WTC11 (cell line): ENCODE data around the gene ZNF678.

Source experiments
- CBFB ChIP-seq: sonication (generic); formaldehyde crosslinking; IDR thresholded peaks from 2 replicates; pipeline ENCODE4 v1.8.1; 2022; ENCODE audit warnings: mild to moderate bottlenecking, low read depth, missing genetic modification reagents
- EMX1 ChIP-seq: fragments of 250-450 bp; sonication (Bioruptor Pico); IDR thresholded peaks from 2 replicates; pipeline ENCODE4 v1.8.0; 2021; ENCODE audit warnings: mild to moderate bottlenecking
- ETV6 ChIP-seq: sonication (generic); formaldehyde crosslinking; IDR thresholded peaks from 2 replicates; pipeline ENCODE4 v1.8.1; 2022; ENCODE audit warnings: mild to moderate bottlenecking, missing genetic modification reagents
- GABPB1 ChIP-seq: sonication (generic); formaldehyde crosslinking; IDR thresholded peaks from 2 replicates; pipeline ENCODE4 v1.8.1; 2023; ENCODE audit warnings: mild to moderate bottlenecking, missing genetic modification reagents
- NFE2L1 ChIP-seq: sonication (generic); formaldehyde crosslinking; IDR thresholded peaks from 2 replicates; pipeline ENCODE4 v1.8.1; 2023; ENCODE audit warnings: missing genetic modification reagents
- TCF7 ChIP-seq: sonication (generic); formaldehyde crosslinking; IDR thresholded peaks from 2 replicates; pipeline ENCODE4 v1.8.0; 2022; ENCODE audit warnings: mild to moderate bottlenecking, low read depth, missing genetic modification reagents, moderate library complexity
- TEAD1 ChIP-seq: sonication (generic); formaldehyde crosslinking; IDR thresholded peaks from 2 replicates; pipeline ENCODE4 v1.8.0; 2022; ENCODE audit warnings: mild to moderate bottlenecking, missing genetic modification reagents
- ZNF121 ChIP-seq: sonication (generic); formaldehyde crosslinking; IDR thresholded peaks from 2 replicates; pipeline ENCODE4 v1.8.0; 2023; ENCODE audit warnings: missing genetic modification reagents
- ZNF138 ChIP-seq: sonication (generic); formaldehyde crosslinking; conservative IDR thresholded peaks from 2 replicates; pipeline ENCODE4 v1.8.1; 2022; ENCODE audit warnings: mild to moderate bottlenecking, moderate library complexity, missing genetic modification reagents
- TF ChIP-seq, protein P1 (sequence below): fragments of 200-600 bp; IDR thresholded peaks from 2 replicates; pipeline ENCODE4 v1.8.0; 2022; ENCODE audit warnings: antibody characterized with exemption
- TF ChIP-seq, protein P2 (sequence below): sonication (generic); formaldehyde crosslinking; IDR thresholded peaks from 2 replicates; pipeline ENCODE4 v1.8.0; 2022; ENCODE audit warnings: mild to moderate bottlenecking, missing genetic modification reagents
- TF ChIP-seq, protein P3 (sequence below): sonication (generic); formaldehyde crosslinking; IDR thresholded peaks from 2 replicates; pipeline ENCODE4 v1.8.0; 2023; ENCODE audit warnings: missing genetic modification reagents
- TF ChIP-seq, protein P4 (sequence below): sonication (generic); formaldehyde crosslinking; IDR thresholded peaks from 2 replicates; pipeline ENCODE4 v1.8.0; 2022; ENCODE audit warnings: mild to moderate bottlenecking, missing genetic modification reagents
- TF ChIP-seq, protein P5 (sequence below): sonication (generic); formaldehyde crosslinking; IDR thresholded peaks from 2 replicates; pipeline ENCODE4 v1.8.1; 2023; ENCODE audit warnings: mild to moderate bottlenecking, moderate library complexity, missing genetic modification reagents

DNA sequence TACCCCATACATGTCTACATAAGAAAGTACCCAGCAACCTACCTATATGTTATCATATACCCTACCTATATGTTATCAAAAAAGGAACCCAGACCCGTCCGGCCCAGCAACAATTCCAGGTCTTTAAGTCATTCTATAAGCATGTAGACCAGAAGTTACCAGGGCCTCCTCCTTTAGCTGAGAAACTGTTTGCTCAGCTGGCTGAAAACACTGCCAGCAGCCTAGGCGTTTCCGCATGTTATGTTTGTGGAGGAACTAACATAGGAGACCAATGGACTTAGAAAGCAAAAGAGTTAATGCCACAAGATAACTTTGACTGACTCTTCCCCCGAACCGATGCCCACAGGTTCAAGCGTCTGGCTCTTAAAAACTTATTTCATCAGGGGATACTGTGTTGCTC, 7.1 kb upstream of the ZNF678 start:
- TF ChIP-seq, protein P1, sequence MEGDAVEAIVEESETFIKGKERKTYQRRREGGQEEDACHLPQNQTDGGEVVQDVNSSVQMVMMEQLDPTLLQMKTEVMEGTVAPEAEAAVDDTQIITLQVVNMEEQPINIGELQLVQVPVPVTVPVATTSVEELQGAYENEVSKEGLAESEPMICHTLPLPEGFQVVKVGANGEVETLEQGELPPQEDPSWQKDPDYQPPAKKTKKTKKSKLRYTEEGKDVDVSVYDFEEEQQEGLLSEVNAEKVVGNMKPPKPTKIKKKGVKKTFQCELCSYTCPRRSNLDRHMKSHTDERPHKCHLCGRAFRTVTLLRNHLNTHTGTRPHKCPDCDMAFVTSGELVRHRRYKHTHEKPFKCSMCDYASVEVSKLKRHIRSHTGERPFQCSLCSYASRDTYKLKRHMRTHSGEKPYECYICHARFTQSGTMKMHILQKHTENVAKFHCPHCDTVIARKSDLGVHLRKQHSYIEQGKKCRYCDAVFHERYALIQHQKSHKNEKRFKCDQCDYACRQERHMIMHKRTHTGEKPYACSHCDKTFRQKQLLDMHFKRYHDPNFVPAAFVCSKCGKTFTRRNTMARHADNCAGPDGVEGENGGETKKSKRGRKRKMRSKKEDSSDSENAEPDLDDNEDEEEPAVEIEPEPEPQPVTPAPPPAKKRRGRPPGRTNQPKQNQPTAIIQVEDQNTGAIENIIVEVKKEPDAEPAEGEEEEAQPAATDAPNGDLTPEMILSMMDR, result no peak
- TF ChIP-seq ZNF121, result no peak
- TF ChIP-seq, protein P2, sequence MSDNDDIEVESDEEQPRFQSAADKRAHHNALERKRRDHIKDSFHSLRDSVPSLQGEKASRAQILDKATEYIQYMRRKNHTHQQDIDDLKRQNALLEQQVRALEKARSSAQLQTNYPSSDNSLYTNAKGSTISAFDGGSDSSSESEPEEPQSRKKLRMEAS (CRISPR knock-in tag), result no peak
- no peak for TF ChIP-seq NFE2L1 (CRISPR knock-in tag)
- no peak for TF ChIP-seq TEAD1 (CRISPR knock-in tag)
- no peak for TF ChIP-seq GABPB1 (CRISPR knock-in tag)
- TF ChIP-seq EMX1 (CRISPR knock-in tag), result no peak
- no peak for TF ChIP-seq CBFB
- TF ChIP-seq, protein P3, sequence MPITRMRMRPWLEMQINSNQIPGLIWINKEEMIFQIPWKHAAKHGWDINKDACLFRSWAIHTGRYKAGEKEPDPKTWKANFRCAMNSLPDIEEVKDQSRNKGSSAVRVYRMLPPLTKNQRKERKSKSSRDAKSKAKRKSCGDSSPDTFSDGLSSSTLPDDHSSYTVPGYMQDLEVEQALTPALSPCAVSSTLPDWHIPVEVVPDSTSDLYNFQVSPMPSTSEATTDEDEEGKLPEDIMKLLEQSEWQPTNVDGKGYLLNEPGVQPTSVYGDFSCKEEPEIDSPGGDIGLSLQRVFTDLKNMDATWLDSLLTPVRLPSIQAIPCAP (CRISPR knock-in tag), result no peak
- TF ChIP-seq ETV6 (CRISPR knock-in tag), result no peak
- no peak for TF ChIP-seq TCF7 (CRISPR knock-in tag)
- TF ChIP-seq, protein P4, sequence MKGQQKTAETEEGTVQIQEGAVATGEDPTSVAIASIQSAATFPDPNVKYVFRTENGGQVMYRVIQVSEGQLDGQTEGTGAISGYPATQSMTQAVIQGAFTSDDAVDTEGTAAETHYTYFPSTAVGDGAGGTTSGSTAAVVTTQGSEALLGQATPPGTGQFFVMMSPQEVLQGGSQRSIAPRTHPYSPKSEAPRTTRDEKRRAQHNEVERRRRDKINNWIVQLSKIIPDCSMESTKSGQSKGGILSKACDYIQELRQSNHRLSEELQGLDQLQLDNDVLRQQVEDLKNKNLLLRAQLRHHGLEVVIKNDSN (CRISPR knock-in tag), result no peak
- TF ChIP-seq ZNF138 (CRISPR knock-in tag), result no peak
- TF ChIP-seq, protein P5, sequence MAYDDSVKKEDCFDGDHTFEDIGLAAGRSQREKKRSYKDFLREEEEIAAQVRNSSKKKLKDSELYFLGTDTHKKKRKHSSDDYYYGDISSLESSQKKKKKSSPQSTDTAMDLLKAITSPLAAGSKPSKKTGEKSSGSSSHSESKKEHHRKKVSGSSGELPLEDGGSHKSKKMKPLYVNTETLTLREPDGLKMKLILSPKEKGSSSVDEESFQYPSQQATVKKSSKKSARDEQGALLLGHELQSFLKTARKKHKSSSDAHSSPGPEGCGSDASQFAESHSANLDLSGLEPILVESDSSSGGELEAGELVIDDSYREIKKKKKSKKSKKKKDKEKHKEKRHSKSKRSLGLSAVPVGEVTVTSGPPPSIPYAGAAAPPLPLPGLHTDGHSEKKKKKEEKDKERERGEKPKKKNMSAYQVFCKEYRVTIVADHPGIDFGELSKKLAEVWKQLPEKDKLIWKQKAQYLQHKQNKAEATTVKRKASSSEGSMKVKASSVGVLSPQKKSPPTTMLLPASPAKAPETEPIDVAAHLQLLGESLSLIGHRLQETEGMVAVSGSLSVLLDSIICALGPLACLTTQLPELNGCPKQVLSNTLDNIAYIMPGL (CRISPR knock-in tag), result no peak
